HCT116 (cell line): ENCODE measurements around the gene MUSK.
"Not testable (repeated sequence)": the region's sequence is repeated elsewhere in the genome, so short reads cannot be mapped to it uniquely, and the experiment has no call there.

ENCODE experiments used
- ATF3 ChIP-seq: IDR thresholded peaks from 2 replicates; pipeline ENCODE4 v1.6.1; 2012
- CBX3 ChIP-seq: IDR thresholded peaks from 2 replicates; pipeline ENCODE4 v1.6.1; 2012; ENCODE audit warnings: low read depth
- CEBPB ChIP-seq: IDR thresholded peaks from 2 replicates; pipeline ENCODE4 v1.6.1; 2012; ENCODE audit warnings: low read depth
- CTCF ChIP-seq, 3 experiments: fragments of 200-600 bp in 1 of 3; sonication (generic) in 1 of 3; IDR thresholded peaks in 2 of 3; conservative IDR thresholded peaks in 1 of 3; 2 replicates each; pipeline ENCODE4 v1.5.1; 2012 to 2017; ENCODE audit warnings: low read depth in 2 of 3, low read length in 2 of 3, antibody characterized with exemption in 1 of 3, borderline replicate concordance in 1 of 3, control low read depth in 1 of 3, mild to moderate bottlenecking in 1 of 3, mixed read lengths in 1 of 3, mixed run types in 1 of 3, moderate library complexity in 1 of 3; ENCODE audit not compliant: insufficient read depth in 1 of 3
- EZH2 ChIP-seq: fragments of 200-600 bp; sonication (generic); IDR thresholded peaks from 2 replicates; pipeline ENCODE4 v1.6.1; 2017; ENCODE audit warnings: antibody characterized with exemption, mixed run types
- EZH2phosphoT487 ChIP-seq: fragments of 200-600 bp; IDR thresholded peaks from 2 replicates; pipeline ENCODE4 v1.6.1; 2018; ENCODE audit warnings: antibody characterized with exemption, borderline replicate concordance
- POLR2A ChIP-seq: IDR thresholded peaks from 2 replicates; pipeline ENCODE4 v1.7.0; 2011; ENCODE audit warnings: borderline replicate concordance; ENCODE audit not compliant: insufficient read depth, insufficient read length; ENCODE audit errors: extremely low read depth
- POLR2AphosphoS5 ChIP-seq: IDR thresholded peaks from 2 replicates; pipeline ENCODE4 v1.6.1; 2011; ENCODE audit warnings: mild to moderate bottlenecking, low read depth, low read length, moderate library complexity
- ZBTB33 ChIP-seq: IDR thresholded peaks from 2 replicates; pipeline ENCODE4 v1.6.1; 2011; ENCODE audit warnings: mild to moderate bottlenecking, low read length, moderate library complexity; ENCODE audit not compliant: insufficient replicate concordance; ENCODE audit errors: extremely low read depth

- TF ChIP-seq POLR2A; EZH2; CTCF (IDR thresholded peaks at IDR 0.05 in 2 of 3, conservative IDR thresholded peaks at IDR 0.05 in 1 of 3; ENCODE audit: borderline replicate concordance in 1 of 3, insufficient read depth in 1 of 3, low read depth in 2 of 3, low read length in 2 of 3); EZH2phosphoT487; CEBPB; CBX3; ZBTB33; POLR2AphosphoS5; ATF3: not testable (repeated sequence)
These were observed 156.5 kb downstream of the MUSK start for GRCh38 chr9:110825129-110825528.
